IMR-90 (cell line): ENCODE measurements around the gene TJP3. TPM values are rescaled to one million over a fixed set of nuclear protein-coding genes. Genes with fewer than 3 reads are reported as not detected.

Experiments
- ATAC-seq: fragments of 200-7000 bp; cut with Tn5 transposase; 2 replicates; pipeline ENCODE4 v1.9.1; 2020; ENCODE audit warnings: low read depth, mild to moderate bottlenecking, moderate library complexity
- BruUV-seq: library from RNA; stranded (reverse); fragments of 400-500 nt; replicated peaks from 2 replicates; lab custom pipeline; 2021; lab: Mats Ljungman, UMichigan
- CTCF ChIA-PET: fragments of 300-600 bp; formaldehyde crosslinking; extraction: SDS; loops from one replicate; lab custom pipeline; 2021; ENCODE audit warnings: antibody characterized with exemption; lab: Yijun Ruan, JAX
- POLR2A ChIA-PET: fragments of 300-600 bp; sonication (Branson Sonifier 250); formaldehyde crosslinking; loops from one replicate; lab custom pipeline; 2022; ENCODE audit warnings: antibody characterized with exemption; ENCODE audit not compliant: unreplicated experiment; lab: Charles Lee
- DNase-seq: peaks from one replicate; pipeline ENCODE4 v3.0.0; 2013
- H2AFZ ChIP-seq: replicated peaks from 2 replicates; pipeline ENCODE3; 2013; ENCODE audit warnings: low read length, mild to moderate bottlenecking; ENCODE audit not compliant: poor library complexity
- H2AK5ac ChIP-seq: 2 replicates; pipeline ENCODE4 v1.6.1; 2013; ENCODE audit warnings: low read depth, low read length, inconsistent platforms
- H2AK9ac ChIP-seq: replicated peaks from 2 replicates; pipeline ENCODE3; 2013; ENCODE audit warnings: mild to moderate bottlenecking, low read depth, low read length, moderate library complexity; ENCODE audit not compliant: poor library complexity
- H2BK120ac ChIP-seq: 2 replicates; pipeline ENCODE4 v1.6.1; 2013; ENCODE audit warnings: low read depth, low read length, inconsistent platforms
- H2BK15ac ChIP-seq: 3 replicates; pipeline ENCODE4 v1.6.1; 2013; ENCODE audit warnings: low read depth, low read length, inconsistent platforms
- H2BK20ac ChIP-seq: 2 replicates; pipeline ENCODE4 v1.6.1; 2013; ENCODE audit warnings: low read depth, mild to moderate bottlenecking, inconsistent platforms, low read length, moderate library complexity
- H2BK5ac ChIP-seq: 2 replicates; pipeline ENCODE4 v1.6.1; 2013; ENCODE audit warnings: mild to moderate bottlenecking, low read depth, low read length, inconsistent platforms; ENCODE audit not compliant: poor library complexity, severe bottlenecking
- H3K14ac ChIP-seq: replicated peaks from 2 replicates; pipeline ENCODE4 v1.6.1; 2013; ENCODE audit warnings: low read depth, low read length, inconsistent platforms
- H3K18ac ChIP-seq: 2 replicates; pipeline ENCODE4 v1.6.1; 2013; ENCODE audit warnings: low read depth, low read length, control low read depth
- H3K23ac ChIP-seq: 2 replicates; pipeline ENCODE4 v1.6.1; 2013; ENCODE audit warnings: low read depth, low read length, inconsistent platforms
- H3K27ac ChIP-seq: 2 replicates; pipeline ENCODE4 v1.5.1; 2013; ENCODE audit warnings: mild to moderate bottlenecking, control low read depth, low read length; ENCODE audit not compliant: insufficient read depth
- H3K27me3 ChIP-seq: 2 replicates; pipeline ENCODE4 v1.6.1; 2013; ENCODE audit warnings: low read length; ENCODE audit not compliant: control insufficient read depth, insufficient read depth
- H3K36me3 ChIP-seq: 2 replicates; pipeline ENCODE4 v1.6.1; 2013; ENCODE audit warnings: low read length, mixed read lengths; ENCODE audit not compliant: control insufficient read depth, insufficient read depth
- H3K4ac ChIP-seq: 2 replicates; pipeline ENCODE4 v1.6.1; 2013; ENCODE audit warnings: low read depth, low read length, inconsistent platforms
- H3K4me1 ChIP-seq: 2 replicates; pipeline ENCODE4 v1.6.1; 2013; ENCODE audit warnings: low read length, mixed read lengths; ENCODE audit not compliant: control insufficient read depth, insufficient read depth
- H3K4me2 ChIP-seq: 2 replicates; pipeline ENCODE4 v1.6.1; 2013; ENCODE audit warnings: low read depth, mild to moderate bottlenecking, control low read depth, low read length, moderate library complexity
- H3K4me3 ChIP-seq: 2 replicates; pipeline ENCODE4 v1.5.1; 2013; ENCODE audit warnings: low read depth, mild to moderate bottlenecking, control low read depth, low read length, moderate library complexity; ENCODE audit not compliant: insufficient read depth
- H3K56ac ChIP-seq: 2 replicates; pipeline ENCODE4 v1.6.1; 2013; ENCODE audit warnings: low read length, inconsistent platforms; ENCODE audit not compliant: insufficient read depth; ENCODE audit errors: extremely low read depth
- H3K79me1 ChIP-seq, 2 experiments: 2 replicates each; pipeline ENCODE4 v1.6.1; 2013; ENCODE audit warnings: low read length in 2 of 2, inconsistent platforms in 1 of 2, low read depth in 1 of 2
- H3K9ac ChIP-seq: 2 replicates; pipeline ENCODE4 v1.6.1; 2013; ENCODE audit warnings: low read depth, low read length, control low read depth
- H3K9me1 ChIP-seq: 2 replicates; pipeline ENCODE4 v1.6.1; 2013; ENCODE audit warnings: low read length, inconsistent platforms; ENCODE audit not compliant: insufficient read depth
- H3K9me3 ChIP-seq: 2 replicates; pipeline ENCODE4 v1.6.1; 2013; ENCODE audit warnings: low read length; ENCODE audit not compliant: control insufficient read depth, insufficient read depth
- H4K20me1 ChIP-seq: 2 replicates; pipeline ENCODE4 v1.6.1; 2013; ENCODE audit warnings: low read length, inconsistent platforms; ENCODE audit not compliant: insufficient read depth
- H4K5ac ChIP-seq: 2 replicates; pipeline ENCODE4 v1.6.1; 2013; ENCODE audit warnings: mild to moderate bottlenecking, low read depth, low read length, control low read depth
- H4K8ac ChIP-seq, 2 experiments: 2 replicates each; pipeline ENCODE4 v1.6.1; 2013; ENCODE audit warnings: low read depth in 2 of 2, low read length in 2 of 2, control low read depth in 1 of 2, inconsistent platforms in 1 of 2
- H4K91ac ChIP-seq: 2 replicates; pipeline ENCODE4 v1.6.1; 2013; ENCODE audit warnings: low read depth, low read length, inconsistent platforms; ENCODE audit not compliant: insufficient read depth
- CEBPB ChIP-seq: IDR thresholded peaks from 2 replicates; pipeline ENCODE4 v1.6.1; 2012; ENCODE audit warnings: low read depth, low read length, improper control_type of control experiment
- CHD1 ChIP-seq: IDR thresholded peaks from 2 replicates; pipeline ENCODE4 v1.6.1; 2012; ENCODE audit warnings: low read depth, low read length, improper control_type of control experiment
- FOS ChIP-seq: fragments of 150-350 bp; IDR thresholded peaks from 2 replicates; pipeline ENCODE4 v1.6.1; 2016; ENCODE audit warnings: low read depth, low read length
- MAFK ChIP-seq: IDR thresholded peaks from 2 replicates; pipeline ENCODE4 v1.6.1; 2012; ENCODE audit warnings: low read depth, low read length, improper control_type of control experiment
- MAZ ChIP-seq: IDR thresholded peaks from 2 replicates; pipeline ENCODE4 v1.6.1; 2012; ENCODE audit warnings: low read depth, mild to moderate bottlenecking, low read length, improper control_type of control experiment, moderate library complexity, borderline replicate concordance
- MXI1 ChIP-seq: IDR thresholded peaks from 2 replicates; pipeline ENCODE4 v1.6.1; 2012; ENCODE audit warnings: low read depth, mild to moderate bottlenecking, low read length, moderate library complexity, borderline replicate concordance
- NFE2L2 ChIP-seq: fragments of 150-350 bp; IDR thresholded peaks from 2 replicates; pipeline ENCODE4 v1.6.1; 2016; ENCODE audit warnings: low read depth, mild to moderate bottlenecking, low read length
- POLR2A ChIP-seq: IDR thresholded peaks from 2 replicates; pipeline ENCODE4 v1.6.1; 2012; ENCODE audit warnings: mild to moderate bottlenecking, low read depth, low read length
- RCOR1 ChIP-seq: IDR thresholded peaks from 2 replicates; pipeline ENCODE4 v1.6.1; 2012; ENCODE audit warnings: mild to moderate bottlenecking, low read length, improper control_type of control experiment; ENCODE audit not compliant: insufficient replicate concordance
- RFX5 ChIP-seq: IDR thresholded peaks from 2 replicates; pipeline ENCODE4 v1.8.0; 2012; ENCODE audit warnings: low read depth, mild to moderate bottlenecking, low read length, moderate library complexity
- SMC3 ChIP-seq: fragments of 150-350 bp; IDR thresholded peaks from 2 replicates; pipeline ENCODE4 v1.6.1; 2016; ENCODE audit warnings: low read depth, mild to moderate bottlenecking, antibody characterized with exemption, low read length, moderate library complexity
- WGBS, 2 experiments: methylation state at CpG; one replicate each; pipeline versions ENCODE4 v1.1.5 to v1.1.7; 2013; ENCODE audit warnings: missing lambda C conversion rate in 2 of 2; ENCODE audit not compliant: insufficient read length in 1 of 2; ENCODE audit errors: extremely low coverage in 2 of 2; 5-methylcytosine and 5-hydroxymethylcytosine counted together
- dilution Hi-C: fragments of 300-500 bp; cut with HindIII; formaldehyde crosslinking; loops from one replicate; pipeline ENCODE4 v1.14.3; 2018; ENCODE audit warnings: low sequenced_read_pairs; ENCODE audit not compliant: unreplicated experiment
- in situ Hi-C: fragments of 300-500 bp; cut with MboI; formaldehyde crosslinking; loops from 3 replicates; pipeline ENCODE4 v1.14.3; 2019; ENCODE audit warnings: low sequenced_read_pairs, inconsistent platforms, mixed read lengths
- intact Hi-C: fragments of 100-400 bp; cut with micrococcal nuclease; formaldehyde crosslinking; loops from 2 replicates; pipeline ENCODE4 v1.10.0; 2022
- polyA plus RNA-seq, 3 experiments: library from polyadenylated mRNA; depleted of rRNA; stranded (reverse); fragments of >200 nt; gene quantifications; 2 replicates each; pipeline ENCODE4 v1.2.3, GENCODE V29; 2012; ENCODE audit warnings: low replicate concordance in 1 of 3
- total RNA-seq: library from RNA; depleted of rRNA; stranded (reverse); fragments of >200 nt; gene quantifications from 2 replicates; pipeline ENCODE4 v1.2.3, GENCODE V29; 2012
- TF ChIP-seq, protein P1 (sequence below): fragments of 150-350 bp; IDR thresholded peaks from 2 replicates; pipeline ENCODE4 v1.6.1; 2017; ENCODE audit warnings: mild to moderate bottlenecking, antibody characterized with exemption, low read length, low read depth
- TF ChIP-seq, protein P2 (sequence below): fragments of 150-350 bp; IDR thresholded peaks from 2 replicates; pipeline ENCODE4 v1.6.1; 2016; ENCODE audit warnings: low read depth, mild to moderate bottlenecking, low read length, moderate library complexity, borderline replicate concordance
- TF ChIP-seq, protein P3 (sequence below): conservative IDR thresholded peaks from 2 replicates; pipeline ENCODE4 v1.5.1; 2012; ENCODE audit warnings: mild to moderate bottlenecking, low read depth, low read length, improper control_type of control experiment

TJP3 gene
- total and polyA plus RNA-seq, 2 of the 4 experiments (the other 2 are of a cell fraction), result not detected

DNA sequence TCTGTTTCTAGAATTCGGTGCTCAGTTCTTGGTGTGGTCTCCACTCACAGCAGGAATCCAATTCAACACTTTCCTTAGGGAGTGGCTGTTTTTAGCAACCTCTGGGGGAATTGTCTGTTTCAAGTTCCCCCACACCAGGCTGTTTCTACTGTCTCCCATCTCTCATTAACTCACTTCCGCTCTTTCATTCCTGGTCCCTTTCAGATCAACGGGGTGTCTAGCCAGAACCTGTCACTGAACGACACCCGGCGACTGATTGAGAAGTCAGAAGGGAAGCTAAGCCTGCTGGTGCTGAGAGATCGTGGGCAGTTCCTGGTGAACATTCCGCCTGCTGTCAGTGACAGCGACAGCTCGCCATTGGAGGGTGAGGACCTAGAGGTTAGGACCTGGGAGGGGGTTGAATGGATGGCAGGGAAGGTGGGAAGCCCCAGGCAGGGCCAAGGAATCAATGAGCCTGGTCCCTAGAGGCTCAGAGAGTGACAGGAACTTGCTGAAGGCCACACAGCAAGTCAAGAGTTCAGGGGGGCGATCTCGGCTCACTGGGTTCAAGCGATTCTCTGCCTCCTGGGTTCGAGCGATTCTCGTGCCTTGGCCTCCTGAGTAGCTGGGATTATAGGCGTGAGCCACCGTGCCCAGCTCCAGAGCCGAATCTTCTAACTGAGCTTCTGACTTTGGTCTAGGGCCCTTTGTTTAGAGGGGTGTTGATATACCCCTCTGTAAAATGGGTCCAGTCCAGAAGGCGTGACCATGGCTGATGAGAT, 25.5 kb downstream of the TJP3 start:
- no peaks in the 10 kb centered on the region for H4K20me1 ChIP-seq
- no peaks in the 10 kb centered on the region for H3K36me3 ChIP-seq
- H3K27me3 ChIP-seq, result peaks cover 11% of the 10 kb centered on the region
- ATAC-seq (no peak), DNase-seq (no peak)
- no peak overlapping the region for H3K56ac ChIP-seq
- H2BK120ac ChIP-seq, result no peak overlapping the region
- CTCF ChIA-PET, result no interaction called here
- no peak overlapping the region for H2BK20ac ChIP-seq
- H3K9me1 ChIP-seq, result peaks cover 8% of the 10 kb centered on the region; the same call in 1 of the 2 replicates
- H3K27ac ChIP-seq, result no peak overlapping the region
- no peak overlapping the region for H3K18ac ChIP-seq
- no peak overlapping the region for H4K91ac ChIP-seq
- H4K8ac ChIP-seq, result no peak overlapping the region
- no peak overlapping the region for H3K4ac ChIP-seq
- intact Hi-C loops, result no loop called here
- in situ Hi-C loops, result no loop called here
- H3K4me2 ChIP-seq, result no peak overlapping the region
- dilution Hi-C loops, result no loop called here
- TF ChIP-seq, protein P1, sequence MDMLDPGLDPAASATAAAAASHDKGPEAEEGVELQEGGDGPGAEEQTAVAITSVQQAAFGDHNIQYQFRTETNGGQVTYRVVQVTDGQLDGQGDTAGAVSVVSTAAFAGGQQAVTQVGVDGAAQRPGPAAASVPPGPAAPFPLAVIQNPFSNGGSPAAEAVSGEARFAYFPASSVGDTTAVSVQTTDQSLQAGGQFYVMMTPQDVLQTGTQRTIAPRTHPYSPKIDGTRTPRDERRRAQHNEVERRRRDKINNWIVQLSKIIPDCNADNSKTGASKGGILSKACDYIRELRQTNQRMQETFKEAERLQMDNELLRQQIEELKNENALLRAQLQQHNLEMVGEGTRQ, result no peak
- TF ChIP-seq NFE2L2 (no peak), RCOR1 (no peak), POLR2A (no peak), SMC3 (no peak), MAFK (no peak), MXI1 (no peak), FOS (no peak), MAZ (no peak), CEBPB (no peak), CHD1 (no peak), RFX5 (no peak)
- TF ChIP-seq, protein P2, sequence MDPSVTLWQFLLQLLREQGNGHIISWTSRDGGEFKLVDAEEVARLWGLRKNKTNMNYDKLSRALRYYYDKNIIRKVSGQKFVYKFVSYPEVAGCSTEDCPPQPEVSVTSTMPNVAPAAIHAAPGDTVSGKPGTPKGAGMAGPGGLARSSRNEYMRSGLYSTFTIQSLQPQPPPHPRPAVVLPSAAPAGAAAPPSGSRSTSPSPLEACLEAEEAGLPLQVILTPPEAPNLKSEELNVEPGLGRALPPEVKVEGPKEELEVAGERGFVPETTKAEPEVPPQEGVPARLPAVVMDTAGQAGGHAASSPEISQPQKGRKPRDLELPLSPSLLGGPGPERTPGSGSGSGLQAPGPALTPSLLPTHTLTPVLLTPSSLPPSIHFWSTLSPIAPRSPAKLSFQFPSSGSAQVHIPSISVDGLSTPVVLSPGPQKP, result no peak
- TF ChIP-seq, protein P3, sequence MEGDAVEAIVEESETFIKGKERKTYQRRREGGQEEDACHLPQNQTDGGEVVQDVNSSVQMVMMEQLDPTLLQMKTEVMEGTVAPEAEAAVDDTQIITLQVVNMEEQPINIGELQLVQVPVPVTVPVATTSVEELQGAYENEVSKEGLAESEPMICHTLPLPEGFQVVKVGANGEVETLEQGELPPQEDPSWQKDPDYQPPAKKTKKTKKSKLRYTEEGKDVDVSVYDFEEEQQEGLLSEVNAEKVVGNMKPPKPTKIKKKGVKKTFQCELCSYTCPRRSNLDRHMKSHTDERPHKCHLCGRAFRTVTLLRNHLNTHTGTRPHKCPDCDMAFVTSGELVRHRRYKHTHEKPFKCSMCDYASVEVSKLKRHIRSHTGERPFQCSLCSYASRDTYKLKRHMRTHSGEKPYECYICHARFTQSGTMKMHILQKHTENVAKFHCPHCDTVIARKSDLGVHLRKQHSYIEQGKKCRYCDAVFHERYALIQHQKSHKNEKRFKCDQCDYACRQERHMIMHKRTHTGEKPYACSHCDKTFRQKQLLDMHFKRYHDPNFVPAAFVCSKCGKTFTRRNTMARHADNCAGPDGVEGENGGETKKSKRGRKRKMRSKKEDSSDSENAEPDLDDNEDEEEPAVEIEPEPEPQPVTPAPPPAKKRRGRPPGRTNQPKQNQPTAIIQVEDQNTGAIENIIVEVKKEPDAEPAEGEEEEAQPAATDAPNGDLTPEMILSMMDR, result no peak
- no peak overlapping the region for H2BK5ac ChIP-seq
- H3K9ac ChIP-seq, result no peak overlapping the region
- H2AK5ac ChIP-seq, result no peak overlapping the region
- no peak overlapping the region for H3K23ac ChIP-seq
- no peaks in the 10 kb centered on the region; the same call in 1 of the 2 replicates for H3K9me3 ChIP-seq
- no peak overlapping the region for H2AK9ac ChIP-seq
- H3K4me1 ChIP-seq, result no peaks in the 10 kb centered on the region
- no peak overlapping the region for H4K5ac ChIP-seq
- H3K79me1 ChIP-seq, result no peaks in the 10 kb centered on the region
- no peak overlapping the region for H2AFZ ChIP-seq
- POLR2A ChIA-PET, result no interaction called here
- H3K4me3 ChIP-seq, result no peak overlapping the region
- WGBS, 2 experiments, result 59% methylated on average over 7 of the region's 20 CpGs; no CpG with 5 or more reads in 1 of the 2 experiments
- no peak overlapping the region for H2BK15ac ChIP-seq
- no peak overlapping the region for H3K14ac ChIP-seq
- no TSS peak for BruUV-seq
